HG03135 (cell line): ENCODE data around the gene PNPO.
A peak's percentile ranks its signal among the peaks of the same experiment; 100 is the strongest.

ENCODE experiments used
- ATAC-seq: cut with Tn5 transposase; IDR thresholded peaks from one replicate; pipeline ENCODE4 v1.9.1; 2021; ENCODE audit warnings: mild to moderate bottlenecking, moderate library complexity; ENCODE audit not compliant: unreplicated experiment

PNPO gene

GRCh38 chr17:47941246-47942095 is at the start of gene PNPO:
Gene PNPO (plus strand): TSS chr17:47941571. CDS start chr17:47941676, 105 bp downstream.
- peak; percentile 93 for ATAC-seq

GRCh38 chr17:47894498-47895346 is 46.6 kb upstream of the PNPO start:
- no peak for ATAC-seq

- no peak for ATAC-seq
Observed at GRCh38 chr17:47895347-47895855, 46.0 kb upstream of the PNPO start.

- peak; percentile 87 for ATAC-seq
Observed at GRCh38 chr17:47895856-47896671, 45.3 kb upstream of the PNPO start, which contains the start of gene SP2. Gene SP2 (plus strand): TSS chr17:47896236. CDS start chr17:47896287, 51 bp downstream.

GRCh38 chr17:47896672-47897490 is 44.5 kb upstream of the PNPO start:
- ATAC-seq, result no peak

GRCh38 chr17:47897561-47897960 is 43.8 kb upstream of the PNPO start:
- ATAC-seq, result no peak

GRCh38 chr17:47898241-47898640 is 43.1 kb upstream of the PNPO start:
- no peak for ATAC-seq

GRCh38 chr17:47899643-47900042 is 41.7 kb upstream of the PNPO start:
- no peak for ATAC-seq

GRCh38 chr17:47901423-47901822 is 39.9 kb upstream of the PNPO start:
- ATAC-seq, result no peak

- ATAC-seq, result no peak
Observed at GRCh38 chr17:47902039-47902744, 39.2 kb upstream of the PNPO start.

GRCh38 chr17:47905221-47905733 is 36.1 kb upstream of the PNPO start:
- no peak for ATAC-seq

- ATAC-seq, result no peak
Observed at GRCh38 chr17:47906443-47906842, 34.9 kb upstream of the PNPO start.

- ATAC-seq, result no peak
Observed at GRCh38 chr17:47907932-47908562, 33.3 kb upstream of the PNPO start.

GRCh38 chr17:47913050-47913449 is 28.3 kb upstream of the PNPO start:
- ATAC-seq, result no peak

GRCh38 chr17:47914306-47914948 is 26.9 kb upstream of the PNPO start:
- no peak for ATAC-seq

- no peak for ATAC-seq
Observed at GRCh38 chr17:47915776-47916398, 25.5 kb upstream of the PNPO start.

GRCh38 chr17:47916489-47917208 is 24.7 kb upstream of the PNPO start:
- ATAC-seq, result no peak
